HepG2 (cell line): ENCODE measurements around the gene OSBPL8. TPM values are rescaled to one million over a fixed set of nuclear protein-coding genes. Genes with fewer than 3 reads are reported as not detected.

Source experiments
- ATAC-seq: fragments of 200-7000 bp; cut with Tn5 transposase; 3 replicates; pipeline ENCODE4 v1.9.1; 2020; ENCODE audit warnings: mild to moderate bottlenecking, moderate library complexity
- BruUV-seq: library from RNA; stranded (reverse); fragments of 400-500 nt; replicated peaks from 2 replicates; lab custom pipeline; 2021; lab: Mats Ljungman, UMichigan
- CTCF ChIA-PET: fragments of 300-600 bp; formaldehyde crosslinking; extraction: SDS; loops from one replicate; lab custom pipeline; 2021; ENCODE audit warnings: low total read pairs, inconsistent platforms, low intra/inter-chr PET ratio; lab: Yijun Ruan, JAX
- POLR2A ChIA-PET: fragments of 350-600 bp; sonication (Branson Sonifier 250); formaldehyde crosslinking; loops from one replicate; lab custom pipeline; 2020; ENCODE audit warnings: antibody characterized with exemption, inconsistent platforms; lab: Yijun Ruan, JAX
- DNase-seq: peaks from one replicate; pipeline ENCODE4 v3.0.0-alpha.2; 2015; ENCODE audit warnings: low spot score
- FAIRE-seq: peaks from 3 replicates; lab custom pipeline; 2011; peaks lifted over from hg19 to GRCh38; lab: Jason Lieb, UNC
- H2AFZ ChIP-seq: one replicate; pipeline ENCODE4 v1.6.1; 2011; ENCODE audit warnings: low read length, inconsistent platforms
- H3K27ac ChIP-seq: fragments of 300-600 bp; 3 replicates; pipeline ENCODE4 v1.8.0; 2011; ENCODE audit warnings: mixed run types, mild to moderate bottlenecking, mixed read lengths, low read length, inconsistent platforms; ENCODE audit not compliant: insufficient read depth; ENCODE audit errors: extremely low read length
- H3K27me3 ChIP-seq, 2 experiments: fragments of 200-600 bp in 1 of 2; 2 replicates in 1 of 2; 3 replicates in 1 of 2; pipeline versions ENCODE4 v1.6.0 to v1.8.0; 2011; ENCODE audit warnings: low read length in 2 of 2, mild to moderate bottlenecking in 2 of 2, moderate library complexity in 2 of 2, inconsistent platforms in 1 of 2; ENCODE audit not compliant: insufficient read depth in 2 of 2, control insufficient read depth in 1 of 2
- H3K36me3 ChIP-seq, 2 experiments: fragments of 200-600 bp in 1 of 2; replicated peaks in 1 of 2; 2 replicates in 1 of 2; 3 replicates in 1 of 2; pipeline versions ENCODE4 v1.5.1 to v1.8.0; 2011; ENCODE audit warnings: low read length in 2 of 2, inconsistent platforms in 1 of 2; ENCODE audit not compliant: insufficient read depth in 2 of 2, control insufficient read depth in 1 of 2
- H3K4me1 ChIP-seq: 2 replicates; pipeline ENCODE4 v1.5.1; 2012; ENCODE audit warnings: low read length, inconsistent platforms; ENCODE audit not compliant: insufficient read depth
- H3K4me2 ChIP-seq: 2 replicates; pipeline ENCODE4 v1.6.0; 2011; ENCODE audit warnings: low read depth, low read length, inconsistent platforms
- H3K4me3 ChIP-seq, 3 experiments: fragments of 200-600 bp in 1 of 3; sonication (generic), shearing (Covaris generic) in 1 of 3; replicated peaks in 1 of 3; 2 replicates each; pipeline ENCODE4 v1.5.1; 2011 to 2016; ENCODE audit warnings: low read length in 3 of 3, inconsistent platforms in 2 of 3, low read depth in 2 of 3, mild to moderate bottlenecking in 2 of 3, control low read depth in 1 of 3, mixed read lengths in 1 of 3; ENCODE audit not compliant: insufficient read depth in 1 of 3
- H3K79me2 ChIP-seq: one replicate; pipeline ENCODE4 v1.6.1; 2011; ENCODE audit warnings: low read length, inconsistent platforms; ENCODE audit not compliant: insufficient read depth
- H3K9ac ChIP-seq: 2 replicates; pipeline ENCODE4 v1.6.0; 2011; ENCODE audit warnings: mild to moderate bottlenecking, low read depth, low read length, inconsistent platforms; ENCODE audit not compliant: insufficient read depth
- H3K9me3 ChIP-seq: 2 replicates; pipeline ENCODE4 v1.5.1; 2012; ENCODE audit warnings: mild to moderate bottlenecking, low read length
- H4K20me1 ChIP-seq: 2 replicates; pipeline ENCODE4 v1.6.0; 2011; ENCODE audit warnings: inconsistent platforms, mild to moderate bottlenecking, low read length, moderate library complexity; ENCODE audit not compliant: insufficient read depth
- AGO1 ChIP-seq: fragments of 200-400 bp; formaldehyde crosslinking; IDR thresholded peaks from 2 replicates; pipeline ENCODE4 v1.6.1; 2017; ENCODE audit warnings: mild to moderate bottlenecking, low read depth, low read length, moderate library complexity; ENCODE audit not compliant: poor library complexity, severe bottlenecking
- IRF2 ChIP-seq: IDR thresholded peaks from 2 replicates; pipeline ENCODE4 v1.6.1; 2018; ENCODE audit warnings: missing genetic modification reagents, missing compliant biosample characterization
- POLR2A ChIP-seq, 2 experiments: IDR thresholded peaks; 2 replicates each; pipeline ENCODE4 v1.6.1; 2011; ENCODE audit warnings: low read depth in 2 of 2, low read length in 2 of 2, mild to moderate bottlenecking in 1 of 2, moderate library complexity in 1 of 2; ENCODE audit not compliant: insufficient read depth in 1 of 2
- SPEN ChIP-seq: sonication (generic); formaldehyde crosslinking; IDR thresholded peaks from 2 replicates; pipeline ENCODE4 v1.5.1; 2020; ENCODE audit warnings: low read depth, mild to moderate bottlenecking, missing genetic modification reagents
- ZNF160 ChIP-seq: sonication (generic); formaldehyde crosslinking; IDR thresholded peaks from 2 replicates; pipeline ENCODE4 v1.8.0; 2022; ENCODE audit warnings: mild to moderate bottlenecking, inconsistent platforms, missing genetic modification reagents
- ZNF451 ChIP-seq: sonication (generic); formaldehyde crosslinking; IDR thresholded peaks from 2 replicates; pipeline ENCODE4 v1.5.0; 2020; ENCODE audit warnings: mild to moderate bottlenecking, missing genetic modification reagents
- ZNF761 ChIP-seq: sonication (generic); formaldehyde crosslinking; conservative IDR thresholded peaks from 2 replicates; pipeline ENCODE4 v1.4.0; 2020; ENCODE audit warnings: mild to moderate bottlenecking, missing genetic modification reagents
- WGBS: methylation state at CpG from one replicate; pipeline ENCODE4 v1.1.6; 2017; ENCODE audit warnings: low lambda C conversion rate; 5-methylcytosine and 5-hydroxymethylcytosine counted together
- in situ Hi-C: cut with HindIII; loops from 2 replicates; pipeline ENCODE4 v1.10.0; 2017; ENCODE audit warnings: low pct_unique_long_range_greater_than_20kb; ENCODE audit not compliant: extremely low pct_ligation_motif_present
- intact Hi-C: fragments of 100-400 bp; cut with micrococcal nuclease; formaldehyde crosslinking; loops from one replicate; pipeline ENCODE4 v1.10.0; 2022; ENCODE audit not compliant: unreplicated experiment
- polyA plus RNA-seq, 8 experiments: library from polyadenylated mRNA; depleted of rRNA in 3 of 8; stranded (reverse) in 7 of 8; unstranded in 1 of 8; fragments of >200 nt; fragmentation: Illumina TruSeq in 4 of 8; extraction: Trizol in 4 of 8; gene quantifications; 2 replicates each; pipeline versions ENCODE4 v1.2.1 to v1.2.3, GENCODE V29; 2011 to 2016; ENCODE audit warnings: low read depth in 4 of 8, missing spikeins in 1 of 8, mixed read lengths in 1 of 8; ENCODE audit not compliant: insufficient read depth in 1 of 8
- total RNA-seq, 5 experiments: library from RNA; depleted of rRNA; stranded (reverse); fragments of >200 nt; fragmentation: Illumina TruSeq; extraction: Trizol; gene quantifications; 2 replicates each; pipeline ENCODE4 v1.2.3, GENCODE V29; 2016; ENCODE audit warnings: low read depth in 1 of 5
- TF ChIP-seq, protein P1 (sequence below), 2 experiments: fragments of 450-650 bp in 1 of 2; sonication (generic) in 1 of 2; formaldehyde crosslinking; IDR thresholded peaks; 2 replicates each; pipeline versions ENCODE4 v1.5.0 to v1.8.0; 2020 to 2022; ENCODE audit warnings: mild to moderate bottlenecking in 1 of 2, missing genetic modification reagents in 1 of 2
- TF ChIP-seq, protein P2 (sequence below): sonication (generic); formaldehyde crosslinking; IDR thresholded peaks from 2 replicates; pipeline ENCODE4 v1.5.0; 2020; ENCODE audit warnings: mild to moderate bottlenecking, missing genetic modification reagents
- TF ChIP-seq, protein P3 (sequence below): sonication (generic); formaldehyde crosslinking; IDR thresholded peaks from 2 replicates; pipeline ENCODE4 v1.5.1; 2020; ENCODE audit warnings: missing genetic modification reagents, mild to moderate bottlenecking, borderline replicate concordance
- TF ChIP-seq, protein P4 (sequence below): sonication (generic); formaldehyde crosslinking; IDR thresholded peaks from 2 replicates; pipeline ENCODE4 v1.8.0; 2022; ENCODE audit warnings: mild to moderate bottlenecking, missing genetic modification reagents
- TF ChIP-seq, protein P5 (sequence below): sonication (generic); formaldehyde crosslinking; IDR thresholded peaks from 2 replicates; pipeline ENCODE4 v1.5.1; 2020; ENCODE audit warnings: mild to moderate bottlenecking, missing genetic modification reagents, borderline replicate concordance

Gene OSBPL8
- total and polyA plus RNA-seq, 2 of the 13 experiments (the other 11 are each of a cell fraction or from before 2014, with no cell fraction given), result 11.0 to 33.9 TPM

DNA sequence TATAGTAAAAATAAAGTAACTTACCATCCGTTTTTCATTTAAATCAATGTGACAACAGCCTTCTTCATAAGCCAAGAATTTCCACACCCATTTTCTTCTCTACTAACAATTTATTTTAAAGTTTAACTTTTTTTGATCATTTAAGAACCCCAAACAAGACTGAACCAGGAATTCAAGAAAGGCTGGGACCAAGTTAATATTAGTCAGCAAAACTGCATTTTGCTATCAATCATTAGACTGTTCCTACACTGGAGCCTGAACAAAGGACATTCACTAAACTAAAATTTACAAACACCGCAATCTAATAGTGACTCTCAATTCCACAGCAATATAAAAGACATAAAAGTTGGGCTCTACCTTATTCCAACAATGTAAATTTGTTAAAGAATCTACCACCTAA, 73.6 kb downstream of the OSBPL8 start:
- Histone ChIP-seq H3K36me3 (peaks cover 0 to 8% of the 10 kb centered on the region in 2 experiments; a peak in 1 of 5 replicates), H4K20me1 (no peaks in the 10 kb centered on the region), H3K9me3 (no peaks in the 10 kb centered on the region), H3K4me3 (no peak overlapping the region), H3K27me3 (no peaks in the 10 kb centered on the region), H3K79me2 (no peaks in the 10 kb centered on the region), H3K4me1 (no peaks in the 10 kb centered on the region), H3K9ac (no peak overlapping the region), H3K27ac (no peak overlapping the region), H2AFZ (no peak overlapping the region), H3K4me2 (no peak overlapping the region)
- CTCF ChIA-PET, result no interaction called here
- whole genome bisulfite sequencing, result 90% methylated on average over 2 of the region's 2 CpGs
- intact Hi-C loops, result loop anchor here (10.0 kb wide), 1 partner anchor 61 kb away; no protein-coding TSS in a partner anchor
- ATAC-seq, result no peak
- FAIRE-seq, result no peak
- POLR2A ChIA-PET, result no interaction called here
- no TSS peak for BruUV-seq
- in situ Hi-C loops, result no loop called here
- DNase-seq, result no peak
- TF ChIP-seq ZNF761 (CRISPR knock-in tag) (no peak), SPEN (no peak), POLR2A (IDR thresholded peaks at IDR 0.05; ENCODE audit: insufficient read depth in 1 of 2, low read depth in 2 of 2, low read length in 2 of 2) (no peak), AGO1 (no peak), ZNF160 (CRISPR knock-in tag) (no peak), ZNF451 (CRISPR knock-in tag) (no peak), IRF2 (CRISPR knock-in tag) (no peak)
- TF ChIP-seq, protein P1, sequence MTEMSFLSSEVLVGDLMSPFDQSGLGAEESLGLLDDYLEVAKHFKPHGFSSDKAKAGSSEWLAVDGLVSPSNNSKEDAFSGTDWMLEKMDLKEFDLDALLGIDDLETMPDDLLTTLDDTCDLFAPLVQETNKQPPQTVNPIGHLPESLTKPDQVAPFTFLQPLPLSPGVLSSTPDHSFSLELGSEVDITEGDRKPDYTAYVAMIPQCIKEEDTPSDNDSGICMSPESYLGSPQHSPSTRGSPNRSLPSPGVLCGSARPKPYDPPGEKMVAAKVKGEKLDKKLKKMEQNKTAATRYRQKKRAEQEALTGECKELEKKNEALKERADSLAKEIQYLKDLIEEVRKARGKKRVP (CRISPR knock-in tag; IDR thresholded peaks at IDR 0.05), result no peak
- TF ChIP-seq, protein P2, sequence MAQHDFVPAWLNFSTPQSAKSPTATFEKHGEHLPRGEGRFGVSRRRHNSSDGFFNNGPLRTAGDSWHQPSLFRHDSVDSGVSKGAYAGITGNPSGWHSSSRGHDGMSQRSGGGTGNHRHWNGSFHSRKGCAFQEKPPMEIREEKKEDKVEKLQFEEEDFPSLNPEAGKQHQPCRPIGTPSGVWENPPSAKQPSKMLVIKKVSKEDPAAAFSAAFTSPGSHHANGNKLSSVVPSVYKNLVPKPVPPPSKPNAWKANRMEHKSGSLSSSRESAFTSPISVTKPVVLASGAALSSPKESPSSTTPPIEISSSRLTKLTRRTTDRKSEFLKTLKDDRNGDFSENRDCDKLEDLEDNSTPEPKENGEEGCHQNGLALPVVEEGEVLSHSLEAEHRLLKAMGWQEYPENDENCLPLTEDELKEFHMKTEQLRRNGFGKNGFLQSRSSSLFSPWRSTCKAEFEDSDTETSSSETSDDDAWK (CRISPR knock-in tag), result no peak
- TF ChIP-seq, protein P3, sequence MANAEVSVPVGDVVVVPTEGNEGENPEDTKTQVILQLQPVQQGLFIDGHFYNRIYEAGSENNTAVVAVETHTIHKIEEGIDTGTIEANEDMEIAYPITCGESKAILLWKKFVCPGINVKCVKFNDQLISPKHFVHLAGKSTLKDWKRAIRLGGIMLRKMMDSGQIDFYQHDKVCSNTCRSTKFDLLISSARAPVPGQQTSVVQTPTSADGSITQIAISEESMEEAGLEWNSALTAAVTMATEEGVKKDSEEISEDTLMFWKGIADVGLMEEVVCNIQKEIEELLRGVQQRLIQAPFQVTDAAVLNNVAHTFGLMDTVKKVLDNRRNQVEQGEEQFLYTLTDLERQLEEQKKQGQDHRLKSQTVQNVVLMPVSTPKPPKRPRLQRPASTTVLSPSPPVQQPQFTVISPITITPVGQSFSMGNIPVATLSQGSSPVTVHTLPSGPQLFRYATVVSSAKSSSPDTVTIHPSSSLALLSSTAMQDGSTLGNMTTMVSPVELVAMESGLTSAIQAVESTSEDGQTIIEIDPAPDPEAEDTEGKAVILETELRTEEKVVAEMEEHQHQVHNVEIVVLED (CRISPR knock-in tag), result no peak
- TF ChIP-seq, protein P4, sequence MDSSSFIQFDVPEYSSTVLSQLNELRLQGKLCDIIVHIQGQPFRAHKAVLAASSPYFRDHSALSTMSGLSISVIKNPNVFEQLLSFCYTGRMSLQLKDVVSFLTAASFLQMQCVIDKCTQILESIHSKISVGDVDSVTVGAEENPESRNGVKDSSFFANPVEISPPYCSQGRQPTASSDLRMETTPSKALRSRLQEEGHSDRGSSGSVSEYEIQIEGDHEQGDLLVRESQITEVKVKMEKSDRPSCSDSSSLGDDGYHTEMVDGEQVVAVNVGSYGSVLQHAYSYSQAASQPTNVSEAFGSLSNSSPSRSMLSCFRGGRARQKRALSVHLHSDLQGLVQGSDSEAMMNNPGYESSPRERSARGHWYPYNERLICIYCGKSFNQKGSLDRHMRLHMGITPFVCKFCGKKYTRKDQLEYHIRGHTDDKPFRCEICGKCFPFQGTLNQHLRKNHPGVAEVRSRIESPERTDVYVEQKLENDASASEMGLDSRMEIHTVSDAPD (CRISPR knock-in tag), result no peak
- TF ChIP-seq, protein P5, sequence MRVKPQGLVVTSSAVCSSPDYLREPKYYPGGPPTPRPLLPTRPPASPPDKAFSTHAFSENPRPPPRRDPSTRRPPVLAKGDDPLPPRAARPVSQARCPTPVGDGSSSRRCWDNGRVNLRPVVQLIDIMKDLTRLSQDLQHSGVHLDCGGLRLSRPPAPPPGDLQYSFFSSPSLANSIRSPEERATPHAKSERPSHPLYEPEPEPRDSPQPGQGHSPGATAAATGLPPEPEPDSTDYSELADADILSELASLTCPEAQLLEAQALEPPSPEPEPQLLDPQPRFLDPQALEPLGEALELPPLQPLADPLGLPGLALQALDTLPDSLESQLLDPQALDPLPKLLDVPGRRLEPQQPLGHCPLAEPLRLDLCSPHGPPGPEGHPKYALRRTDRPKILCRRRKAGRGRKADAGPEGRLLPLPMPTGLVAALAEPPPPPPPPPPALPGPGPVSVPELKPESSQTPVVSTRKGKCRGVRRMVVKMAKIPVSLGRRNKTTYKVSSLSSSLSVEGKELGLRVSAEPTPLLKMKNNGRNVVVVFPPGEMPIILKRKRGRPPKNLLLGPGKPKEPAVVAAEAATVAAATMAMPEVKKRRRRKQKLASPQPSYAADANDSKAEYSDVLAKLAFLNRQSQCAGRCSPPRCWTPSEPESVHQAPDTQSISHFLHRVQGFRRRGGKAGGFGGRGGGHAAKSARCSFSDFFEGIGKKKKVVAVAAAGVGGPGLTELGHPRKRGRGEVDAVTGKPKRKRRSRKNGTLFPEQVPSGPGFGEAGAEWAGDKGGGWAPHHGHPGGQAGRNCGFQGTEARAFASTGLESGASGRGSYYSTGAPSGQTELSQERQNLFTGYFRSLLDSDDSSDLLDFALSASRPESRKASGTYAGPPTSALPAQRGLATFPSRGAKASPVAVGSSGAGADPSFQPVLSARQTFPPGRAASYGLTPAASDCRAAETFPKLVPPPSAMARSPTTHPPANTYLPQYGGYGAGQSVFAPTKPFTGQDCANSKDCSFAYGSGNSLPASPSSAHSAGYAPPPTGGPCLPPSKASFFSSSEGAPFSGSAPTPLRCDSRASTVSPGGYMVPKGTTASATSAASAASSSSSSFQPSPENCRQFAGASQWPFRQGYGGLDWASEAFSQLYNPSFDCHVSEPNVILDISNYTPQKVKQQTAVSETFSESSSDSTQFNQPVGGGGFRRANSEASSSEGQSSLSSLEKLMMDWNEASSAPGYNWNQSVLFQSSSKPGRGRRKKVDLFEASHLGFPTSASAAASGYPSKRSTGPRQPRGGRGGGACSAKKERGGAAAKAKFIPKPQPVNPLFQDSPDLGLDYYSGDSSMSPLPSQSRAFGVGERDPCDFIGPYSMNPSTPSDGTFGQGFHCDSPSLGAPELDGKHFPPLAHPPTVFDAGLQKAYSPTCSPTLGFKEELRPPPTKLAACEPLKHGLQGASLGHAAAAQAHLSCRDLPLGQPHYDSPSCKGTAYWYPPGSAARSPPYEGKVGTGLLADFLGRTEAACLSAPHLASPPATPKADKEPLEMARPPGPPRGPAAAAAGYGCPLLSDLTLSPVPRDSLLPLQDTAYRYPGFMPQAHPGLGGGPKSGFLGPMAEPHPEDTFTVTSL (CRISPR knock-in tag), result no peak
